Chondrocyte (in vitro differentiated cells): ENCODE results near the gene TMEM175. TPM values are rescaled to one million over a fixed set of nuclear protein-coding genes. Genes with fewer than 3 reads are reported as not detected.

Experiments used
- DNase-seq: peaks from one replicate; pipeline ENCODE4 v3.0.0; 2021; ENCODE audit warnings: mixed read lengths, low spot score
- H3K27ac Mint-ChIP-seq: one replicate; pipeline ENCODE4 v1.8.0; 2021; ENCODE audit warnings: mild to moderate bottlenecking, moderate library complexity, mixed read lengths; ENCODE audit not compliant: unreplicated experiment
- H3K27me3 Mint-ChIP-seq: 2 replicates; pipeline ENCODE4 v1.8.0; 2021; ENCODE audit warnings: low read depth, mixed read lengths
- H3K36me3 Mint-ChIP-seq: 2 replicates; pipeline ENCODE4 v1.8.0; 2021; ENCODE audit warnings: low read depth, mixed read lengths
- H3K4me1 Mint-ChIP-seq: 2 replicates; pipeline ENCODE4 v1.8.0; 2021; ENCODE audit warnings: low read depth, mild to moderate bottlenecking, mixed read lengths
- H3K4me3 Mint-ChIP-seq: one replicate; pipeline ENCODE4 v1.8.0; 2021; ENCODE audit warnings: mild to moderate bottlenecking, moderate library complexity, mixed read lengths; ENCODE audit not compliant: unreplicated experiment
- H3K9me3 Mint-ChIP-seq: 2 replicates; pipeline ENCODE4 v1.8.0; 2021; ENCODE audit warnings: low read depth, mixed read lengths
- total RNA-seq: library from RNA; stranded (reverse); gene quantifications from 3 replicates; pipeline ENCODE4 v1.2.1, GENCODE V29; 2021
- TF ChIP-seq, protein P1 (sequence below): fragments of 200-600 bp; sonication (generic); IDR thresholded peaks from 2 replicates; pipeline ENCODE4 v1.5.0; 2021; ENCODE audit warnings: antibody characterized with exemption, mild to moderate bottlenecking, moderate library complexity

Gene TMEM175
- total RNA-seq, 1 donor from 2014 or later, result 26.1 TPM

DNA sequence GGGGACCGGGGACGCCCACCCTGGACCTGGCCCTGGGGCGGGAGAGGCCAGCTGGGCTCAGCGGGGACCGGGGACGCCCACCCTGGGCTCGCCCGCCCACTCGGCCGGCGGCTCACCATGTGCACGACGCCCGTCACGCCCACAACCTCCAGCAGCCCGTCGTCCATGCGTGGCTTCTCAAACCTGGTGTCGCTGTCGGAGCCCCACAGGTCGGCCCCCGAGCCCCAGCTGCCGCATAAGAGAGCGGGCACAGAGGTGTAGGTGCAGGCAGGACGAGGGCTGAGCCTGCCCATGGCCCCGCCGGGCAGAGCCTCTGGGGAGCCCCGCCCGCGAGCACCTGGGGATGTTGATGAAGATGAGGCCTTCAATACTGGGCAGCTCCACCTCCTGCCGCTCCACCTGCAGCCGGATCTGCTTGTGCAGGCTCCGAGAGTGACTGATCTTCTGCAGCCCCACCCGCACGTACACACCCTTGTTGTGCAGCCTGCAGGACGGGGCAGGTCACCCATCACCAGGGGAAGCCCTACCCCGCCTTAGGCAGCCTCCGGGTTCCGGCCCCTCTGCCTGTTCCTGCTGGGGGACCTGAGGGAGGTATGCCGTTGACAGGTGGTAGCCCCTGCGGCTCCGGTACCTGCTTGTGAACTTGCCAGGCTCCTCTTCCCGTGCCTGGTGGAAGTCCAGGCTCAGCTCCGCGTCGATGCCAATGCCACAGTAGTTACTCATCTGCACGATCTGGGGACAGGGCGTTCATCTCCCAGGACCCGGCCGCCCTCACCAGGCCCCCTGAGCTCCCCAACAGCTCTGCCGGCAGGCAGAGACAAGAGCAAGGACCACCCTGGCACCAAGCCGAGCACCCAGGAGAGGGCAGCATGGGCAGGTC, 29.3 kb downstream of the TMEM175 start:
- H3K4me1 Mint-ChIP-seq, result no peaks in the 10 kb centered on the region
- peak; percentile 91 for DNase-seq
- H3K27me3 Mint-ChIP-seq, result no peaks in the 10 kb centered on the region
- TF ChIP-seq, protein P1, sequence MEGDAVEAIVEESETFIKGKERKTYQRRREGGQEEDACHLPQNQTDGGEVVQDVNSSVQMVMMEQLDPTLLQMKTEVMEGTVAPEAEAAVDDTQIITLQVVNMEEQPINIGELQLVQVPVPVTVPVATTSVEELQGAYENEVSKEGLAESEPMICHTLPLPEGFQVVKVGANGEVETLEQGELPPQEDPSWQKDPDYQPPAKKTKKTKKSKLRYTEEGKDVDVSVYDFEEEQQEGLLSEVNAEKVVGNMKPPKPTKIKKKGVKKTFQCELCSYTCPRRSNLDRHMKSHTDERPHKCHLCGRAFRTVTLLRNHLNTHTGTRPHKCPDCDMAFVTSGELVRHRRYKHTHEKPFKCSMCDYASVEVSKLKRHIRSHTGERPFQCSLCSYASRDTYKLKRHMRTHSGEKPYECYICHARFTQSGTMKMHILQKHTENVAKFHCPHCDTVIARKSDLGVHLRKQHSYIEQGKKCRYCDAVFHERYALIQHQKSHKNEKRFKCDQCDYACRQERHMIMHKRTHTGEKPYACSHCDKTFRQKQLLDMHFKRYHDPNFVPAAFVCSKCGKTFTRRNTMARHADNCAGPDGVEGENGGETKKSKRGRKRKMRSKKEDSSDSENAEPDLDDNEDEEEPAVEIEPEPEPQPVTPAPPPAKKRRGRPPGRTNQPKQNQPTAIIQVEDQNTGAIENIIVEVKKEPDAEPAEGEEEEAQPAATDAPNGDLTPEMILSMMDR, result no peak
- H3K9me3 Mint-ChIP-seq, result no peaks in the 10 kb centered on the region
- H3K4me3 Mint-ChIP-seq, result no peak overlapping the region
- peaks cover 6% of the 10 kb centered on the region for H3K36me3 Mint-ChIP-seq
- H3K27ac Mint-ChIP-seq, result no peak overlapping the region

GRCh38 chr4:962231-963208, 30.3 kb downstream of the TMEM175 start:
- no peak overlapping the region for H3K27ac Mint-ChIP-seq
- no peaks in the 10 kb centered on the region for H3K9me3 Mint-ChIP-seq
- TF ChIP-seq, protein P1, result no peak
- H3K36me3 Mint-ChIP-seq, result peaks cover 6% of the 10 kb centered on the region
- H3K4me1 Mint-ChIP-seq, result no peaks in the 10 kb centered on the region
- DNase-seq, result peak; percentile 94
- no peaks in the 10 kb centered on the region for H3K27me3 Mint-ChIP-seq
- H3K4me3 Mint-ChIP-seq, result no peak overlapping the region

GRCh38 chr4:963276-964225, 31.3 kb downstream of the TMEM175 start:
- no peaks in the 10 kb centered on the region for H3K4me1 Mint-ChIP-seq
- TF ChIP-seq, protein P1, result no peak
- H3K9me3 Mint-ChIP-seq, result no peaks in the 10 kb centered on the region
- H3K4me3 Mint-ChIP-seq, result no peak overlapping the region
- DNase-seq, result peak; percentile 88
- peaks cover 4% of the 10 kb centered on the region for H3K36me3 Mint-ChIP-seq
- no peak overlapping the region for H3K27ac Mint-ChIP-seq
- no peaks in the 10 kb centered on the region for H3K27me3 Mint-ChIP-seq

DNA sequence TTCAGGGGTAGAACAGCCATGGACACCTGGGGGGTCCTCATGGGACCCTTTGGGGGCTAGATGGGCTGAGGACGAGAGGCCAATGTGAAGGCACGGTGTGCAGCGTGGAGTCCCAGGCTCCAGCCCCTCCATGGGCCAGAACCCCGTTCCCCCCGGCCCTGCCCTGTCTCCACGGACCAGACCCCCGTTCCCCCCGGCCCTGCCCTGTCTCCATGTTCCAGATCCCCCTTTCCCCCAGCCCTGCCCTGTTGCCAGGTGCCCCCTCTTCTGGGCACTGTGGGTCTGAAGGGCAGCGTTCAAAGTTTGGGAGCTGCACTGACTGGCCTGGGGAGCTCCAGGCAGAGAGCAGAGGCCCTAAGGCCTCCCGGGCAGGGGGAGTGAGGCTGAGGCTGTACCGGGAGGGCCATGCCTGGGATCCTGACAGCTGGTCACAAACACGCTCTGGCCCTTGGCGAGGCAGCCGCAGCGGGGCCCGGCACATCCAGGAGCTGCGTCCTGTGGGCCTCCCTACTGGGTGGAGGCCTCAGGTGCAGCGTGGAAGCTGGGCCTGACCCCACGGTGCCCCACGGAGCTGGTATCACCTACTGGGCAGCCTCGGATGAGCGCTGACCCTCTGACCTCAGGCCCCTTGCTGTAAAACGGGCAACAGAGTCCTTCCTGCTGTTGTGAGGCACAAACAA, 32.2 kb downstream of the TMEM175 start:
- Mint-ChIP-seq H3K36me3 (peaks cover 2% of the 10 kb centered on the region), H3K9me3 (no peaks in the 10 kb centered on the region)
- peak; percentile 79 for DNase-seq

More for the DNA sequence above, 32.2 kb downstream of the TMEM175 start:
- Mint-ChIP-seq H3K4me3 (no peak overlapping the region), H3K27ac (no peak overlapping the region), H3K27me3 (no peaks in the 10 kb centered on the region), H3K4me1 (no peaks in the 10 kb centered on the region)
- TF ChIP-seq, protein P1, result no peak
